ENCODE results near the gene LYSMD3.

DNA sequence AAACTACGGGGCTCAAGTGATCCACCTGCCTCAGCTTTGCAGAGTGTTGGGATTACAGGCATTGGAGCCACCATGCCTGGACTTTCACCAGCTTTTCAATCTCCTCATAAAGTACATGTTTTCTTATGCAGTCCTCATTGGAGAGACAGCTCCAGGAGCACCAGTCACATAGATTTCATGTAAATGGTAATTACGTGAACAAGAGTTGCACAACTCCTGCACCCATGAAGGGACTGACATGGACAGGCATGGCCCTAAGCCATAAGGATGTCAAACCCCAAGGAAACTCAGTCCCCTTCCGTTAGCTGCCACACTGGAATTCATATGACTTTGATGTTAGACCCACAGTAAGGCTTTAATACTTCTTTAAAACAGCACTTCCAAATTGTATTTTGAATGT is 21.6 kb upstream of the LYSMD3 start:
- TF ChIP-seq YY1 (IDR thresholded peaks at IDR 0.05; ENCODE audit: insufficient read depth, insufficient read length) (no peak), SUZ12 (IDR thresholded peaks at IDR 0.05; ENCODE audit: extremely low read depth, insufficient read depth, insufficient read length) (no peak)

All from NT2/D1 (cell line).